Activated naive CD8-positive, alpha-beta T cell treated with anti-CD3 and anti-CD28 coated beads, Interleukin-2, amount 10 ng/mL, durations not matched to agents 7 days and 5 days (primary cell): ENCODE results near the gene ACSF2. TPM values are rescaled to one million over a fixed set of nuclear protein-coding genes. Genes with fewer than 3 reads are reported as not detected.

Experiments
- ATAC-seq: fragments of 150-1000 bp; cut with Tn5 transposase; one replicate; pipeline ENCODE4 v1.10.0; 2021; ENCODE audit warnings: low read depth, moderate library complexity
- POLR2A ChIA-PET: fragments of 350-600 bp; sonication (Branson Sonifier 250); formaldehyde crosslinking; loops from one replicate; lab custom pipeline; 2021; ENCODE audit warnings: antibody characterized with exemption; lab: Charles Lee
- DNase-seq: peaks from one replicate; pipeline ENCODE4 v3.0.0; 2021
- H3K27ac Mint-ChIP-seq: one replicate; pipeline ENCODE4 v1.8.0; 2022; ENCODE audit warnings: mild to moderate bottlenecking, mixed read lengths
- H3K27me3 Mint-ChIP-seq: one replicate; pipeline ENCODE4 v1.8.0; 2022; ENCODE audit warnings: mild to moderate bottlenecking, moderate library complexity, mixed read lengths
- H3K36me3 Mint-ChIP-seq: one replicate; pipeline ENCODE4 v1.8.0; 2021; ENCODE audit warnings: mild to moderate bottlenecking, mixed read lengths
- H3K4me1 Mint-ChIP-seq: one replicate; pipeline ENCODE4 v1.8.0; 2021; ENCODE audit warnings: mixed read lengths
- H3K4me3 Mint-ChIP-seq: one replicate; pipeline ENCODE4 v1.8.0; 2022; ENCODE audit warnings: mild to moderate bottlenecking, moderate library complexity, mixed read lengths
- H3K9me3 Mint-ChIP-seq: one replicate; pipeline ENCODE4 v1.8.0; 2021; ENCODE audit warnings: mixed read lengths
- total RNA-seq, 2 experiments: library from RNA; stranded (reverse); gene quantifications; one replicate each; pipeline ENCODE4 v1.2.3, GENCODE V29; 2021

ACSF2 gene
- 10 to 100 TPM; 42.1 to 45.0 TPM for total RNA-seq

- Mint-ChIP-seq H3K4me1 (peaks cover 34% of the 10 kb centered on the region), H3K4me3 (peak within 1 kb of the TSS; percentile 91), H3K36me3 (peaks cover 2% of the 10 kb centered on the region), H3K9me3 (no peaks in the 10 kb centered on the region), H3K27ac (peak within 1 kb of the TSS; percentile 87), H3K27me3 (no peaks in the 10 kb centered on the region)
- peak; percentile 84 for DNase-seq
- ATAC-seq, result peak; percentile 82
- POLR2A ChIA-PET, result interaction anchor here (1.2 to 2.6 kb wide), 4 partner anchors 29 to 54 kb away, joined by 3 to 27 read pairs (median 6); partner anchors contain the start of genes EME1, LRRC59 and MRPL27
These were observed at the start of gene ACSF2 for GRCh38 chr17:50425682-50426471. Gene ACSF2 (plus strand): TSS chr17:50426218. CDS start chr17:50426262, 44 bp downstream.

DNA sequence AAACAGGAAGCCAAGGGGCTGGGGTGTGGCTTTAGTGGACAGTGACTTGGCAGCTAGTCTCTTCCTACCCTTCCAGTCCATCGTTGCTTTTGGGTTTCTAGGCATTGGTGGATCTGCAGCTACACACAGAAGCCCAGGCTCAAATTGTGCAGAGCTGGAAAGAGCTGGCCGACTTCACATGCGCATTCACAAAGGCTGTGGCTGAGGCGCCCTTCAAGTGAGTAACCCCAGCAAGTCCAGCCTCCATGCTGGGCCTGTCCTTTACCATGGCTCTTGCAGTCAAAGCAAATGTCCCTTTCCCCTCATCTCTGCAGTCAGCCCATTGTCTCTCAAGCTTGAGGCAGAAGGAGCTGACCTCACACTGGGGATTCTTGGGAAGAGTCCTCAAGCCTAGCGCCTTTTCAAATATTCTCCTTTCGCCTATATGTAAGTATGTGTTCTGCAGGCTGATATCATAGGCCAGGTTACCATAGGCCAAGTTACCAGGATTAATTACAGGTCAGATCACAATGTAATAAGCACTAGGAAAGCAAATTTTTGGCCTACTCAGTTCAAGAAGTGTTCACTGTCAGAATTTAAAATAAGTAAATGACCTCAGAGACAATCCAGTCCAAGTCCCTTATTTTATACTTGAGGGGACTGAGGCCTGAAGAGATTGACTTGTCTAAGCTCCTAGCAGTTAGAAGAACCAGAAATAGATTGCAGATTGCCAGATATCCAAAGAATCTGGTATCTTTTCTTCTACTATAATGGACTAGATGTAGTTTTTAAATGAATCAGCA lies 46.5 kb upstream of the ACSF2 start:
- Mint-ChIP-seq H3K36me3 (peaks cover 3% of the 10 kb centered on the region), H3K4me1 (no peaks in the 10 kb centered on the region), H3K27me3 (no peaks in the 10 kb centered on the region), H3K4me3 (no peak overlapping the region), H3K27ac (peak overlapping the region; percentile 40), H3K9me3 (no peaks in the 10 kb centered on the region)
- POLR2A ChIA-PET, result interaction anchor here (0.9 to 1.4 kb wide), 3 partner anchors 17 to 18 kb away, joined by 3 read pairs; partner anchors contain the start of gene LRRC59
- ATAC-seq (no peak), DNase-seq (no peak)

DNA sequence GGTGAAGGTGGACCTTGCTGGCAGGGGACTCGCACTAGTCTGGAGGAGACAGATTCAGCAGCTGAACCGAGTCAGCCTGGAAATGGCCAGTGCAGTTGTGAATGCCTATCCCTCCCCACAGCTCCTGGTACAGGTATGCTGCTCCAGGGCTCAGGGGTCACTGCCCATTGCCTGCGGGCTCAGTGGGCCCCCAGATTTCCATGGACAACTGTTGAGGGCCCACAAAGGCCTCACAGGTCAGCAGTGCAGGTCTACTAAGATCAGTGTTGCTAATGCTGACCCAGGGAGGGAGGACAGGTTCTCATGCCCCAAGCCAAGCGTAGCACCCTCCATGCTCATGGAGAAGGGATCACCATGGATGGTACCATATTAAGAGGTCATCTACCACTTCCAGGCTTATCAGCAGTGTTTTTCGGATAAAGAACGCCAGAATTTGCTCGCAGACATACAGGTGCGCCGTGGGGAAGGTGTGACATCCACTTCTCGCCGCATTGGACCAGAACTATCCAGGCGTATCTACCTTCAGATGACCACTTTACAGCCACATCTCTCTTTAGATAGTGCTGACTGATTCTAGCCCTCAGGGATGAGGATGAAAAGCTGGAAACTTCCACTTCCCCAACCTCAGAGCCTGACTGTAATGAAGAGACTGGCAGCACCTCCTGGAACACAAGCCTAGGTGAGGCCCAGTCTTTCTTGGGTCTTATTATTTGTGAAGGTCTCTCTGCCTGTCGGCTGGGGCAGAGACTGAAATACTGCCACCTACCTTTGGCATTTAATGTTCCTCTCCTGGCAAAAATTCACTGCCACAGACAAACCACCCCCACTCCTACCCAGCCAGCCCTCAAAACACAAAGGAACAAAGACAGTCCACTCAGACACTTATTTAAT lies 45.4 kb upstream of the ACSF2 start:
- no peak overlapping the region for H3K4me3 Mint-ChIP-seq
- H3K27ac Mint-ChIP-seq, result no peak overlapping the region
- ATAC-seq (no peak), DNase-seq (no peak)
- no peaks in the 10 kb centered on the region for H3K9me3 Mint-ChIP-seq
- peaks cover 7% of the 10 kb centered on the region for H3K36me3 Mint-ChIP-seq
- no peaks in the 10 kb centered on the region for H3K4me1 Mint-ChIP-seq
- POLR2A ChIA-PET, result interaction anchor here (0.9 to 1.7 kb wide), 4 partner anchors 8 to 19 kb away, joined by 3 to 5 read pairs (median 4); partner anchors contain the start of genes LRRC59 and MRPL27
- no peaks in the 10 kb centered on the region for H3K27me3 Mint-ChIP-seq

GRCh38 chr17:50381260-50381815 lies 44.7 kb upstream of the ACSF2 start:
- DNase-seq, result no peak

GRCh38 chr17:50381920-50382319 lies 44.1 kb upstream of the ACSF2 start:
- Mint-ChIP-seq H3K9me3 (no peaks in the 10 kb centered on the region), H3K27me3 (no peaks in the 10 kb centered on the region), H3K36me3 (peaks cover 13% of the 10 kb centered on the region), H3K4me3 (no peak overlapping the region), H3K27ac (no peak overlapping the region), H3K4me1 (no peaks in the 10 kb centered on the region)
- DNase-seq (no peak), ATAC-seq (no peak)
- POLR2A ChIA-PET, result interaction anchor here (1.7 kb wide), 1 partner anchor 15 kb away, joined by 5 read pairs; the partner anchor contains the start of gene LRRC59

More at GRCh38 chr17:50381260-50381815, 44.7 kb upstream of the ACSF2 start:
- H3K27ac Mint-ChIP-seq, result no peak overlapping the region
- H3K4me3 Mint-ChIP-seq, result no peak overlapping the region
- no peaks in the 10 kb centered on the region for H3K9me3 Mint-ChIP-seq
- POLR2A ChIA-PET, result interaction anchor here (0.5 to 1.7 kb wide), 4 partner anchors 8 to 20 kb away, joined by 3 to 5 read pairs (median 4); partner anchors contain the start of genes LRRC59 and MRPL27
- no peaks in the 10 kb centered on the region for H3K4me1 Mint-ChIP-seq
- no peaks in the 10 kb centered on the region for H3K27me3 Mint-ChIP-seq
- H3K36me3 Mint-ChIP-seq, result peaks cover 7% of the 10 kb centered on the region
- ATAC-seq, result no peak

GRCh38 chr17:50382931-50383330 lies 43.1 kb upstream of the ACSF2 start:
- Mint-ChIP-seq H3K9me3 (no peaks in the 10 kb centered on the region), H3K27ac (no peak overlapping the region), H3K27me3 (no peaks in the 10 kb centered on the region), H3K4me3 (no peak overlapping the region), H3K4me1 (no peaks in the 10 kb centered on the region), H3K36me3 (peaks cover 16% of the 10 kb centered on the region)
- DNase-seq (no peak), ATAC-seq (no peak)
- POLR2A ChIA-PET, result interaction anchor here (1.3 kb wide), 1 partner anchor 13 kb away, joined by 4 read pairs; no protein-coding TSS in a partner anchor

- H3K27me3 Mint-ChIP-seq, result no peaks in the 10 kb centered on the region
- H3K4me1 Mint-ChIP-seq, result no peaks in the 10 kb centered on the region
- no peak for ATAC-seq
- POLR2A ChIA-PET, result interaction anchor here (1.1 kb wide), 1 partner anchor 39 kb away, joined by 3 read pairs; the partner anchor contains the start of gene ACSF2
- DNase-seq, result no peak
- no peaks in the 10 kb centered on the region for H3K9me3 Mint-ChIP-seq
- no peak overlapping the region for H3K4me3 Mint-ChIP-seq
- no peak overlapping the region for H3K27ac Mint-ChIP-seq
- peaks cover 26% of the 10 kb centered on the region for H3K36me3 Mint-ChIP-seq
These were observed 39.5 kb upstream of the ACSF2 start for GRCh38 chr17:50386510-50386909.

- H3K36me3 Mint-ChIP-seq, result peaks cover 28% of the 10 kb centered on the region
- POLR2A ChIA-PET, result no interaction called here
- H3K27me3 Mint-ChIP-seq, result no peaks in the 10 kb centered on the region
- ATAC-seq, result no peak
- no peak for DNase-seq
- no peak overlapping the region for H3K4me3 Mint-ChIP-seq
- no peaks in the 10 kb centered on the region for H3K9me3 Mint-ChIP-seq
- H3K27ac Mint-ChIP-seq, result no peak overlapping the region
- H3K4me1 Mint-ChIP-seq, result no peaks in the 10 kb centered on the region
These were observed 37.3 kb upstream of the ACSF2 start for GRCh38 chr17:50388728-50389127.

- Mint-ChIP-seq H3K4me3 (no peak overlapping the region), H3K36me3 (peaks cover 32% of the 10 kb centered on the region), H3K4me1 (peaks cover under 1% of the 10 kb centered on the region), H3K27ac (no peak overlapping the region), H3K9me3 (no peaks in the 10 kb centered on the region), H3K27me3 (no peaks in the 10 kb centered on the region)
- POLR2A ChIA-PET, result interaction anchor here (0.7 kb wide), 2 partner anchors 8 to 448 kb away, joined by 3 read pairs; no protein-coding TSS in a partner anchor
- DNase-seq, result no peak
- no peak for ATAC-seq
These were observed 36.5 kb upstream of the ACSF2 start for GRCh38 chr17:50389534-50389933.

- Mint-ChIP-seq H3K4me3 (no peak overlapping the region), H3K4me1 (peaks cover 18% of the 10 kb centered on the region), H3K9me3 (no peaks in the 10 kb centered on the region), H3K27me3 (no peaks in the 10 kb centered on the region), H3K27ac (no peak overlapping the region), H3K36me3 (peaks cover 24% of the 10 kb centered on the region)
- no peak for ATAC-seq
- POLR2A ChIA-PET, result interaction anchor here (0.5 kb wide), 1 partner anchor 106 kb away, joined by 3 read pairs; no protein-coding TSS in a partner anchor
- no peak for DNase-seq
These were observed 33.4 kb upstream of the ACSF2 start for GRCh38 chr17:50392621-50393020.

DNA sequence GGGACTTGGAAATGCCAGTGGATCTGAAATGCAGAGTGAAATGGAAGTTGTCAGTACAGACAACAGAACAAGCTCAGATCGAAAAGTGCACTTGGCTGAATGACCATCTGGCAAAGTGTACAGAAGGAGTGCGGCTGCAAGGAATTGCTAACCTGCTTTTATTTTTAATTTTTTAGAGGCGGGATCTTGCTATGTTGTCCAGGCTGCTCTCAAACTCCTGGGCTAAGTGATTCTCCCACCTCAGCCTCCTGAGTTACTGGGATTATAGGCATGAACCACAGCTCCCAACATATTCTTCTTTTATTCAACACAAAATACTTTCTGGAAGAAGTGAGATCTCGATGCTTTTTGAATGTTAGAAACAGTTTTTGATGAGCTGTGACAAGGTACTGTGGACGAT lies 32.3 kb upstream of the ACSF2 start:
- no peaks in the 10 kb centered on the region for H3K9me3 Mint-ChIP-seq
- H3K27me3 Mint-ChIP-seq, result no peaks in the 10 kb centered on the region
- DNase-seq (no peak), ATAC-seq (no peak)
- peaks cover 18% of the 10 kb centered on the region for H3K36me3 Mint-ChIP-seq
- H3K4me3 Mint-ChIP-seq, result no peak overlapping the region
- no peak overlapping the region for H3K27ac Mint-ChIP-seq
- peaks cover 21% of the 10 kb centered on the region for H3K4me1 Mint-ChIP-seq
- POLR2A ChIA-PET, result no interaction called here

DNA sequence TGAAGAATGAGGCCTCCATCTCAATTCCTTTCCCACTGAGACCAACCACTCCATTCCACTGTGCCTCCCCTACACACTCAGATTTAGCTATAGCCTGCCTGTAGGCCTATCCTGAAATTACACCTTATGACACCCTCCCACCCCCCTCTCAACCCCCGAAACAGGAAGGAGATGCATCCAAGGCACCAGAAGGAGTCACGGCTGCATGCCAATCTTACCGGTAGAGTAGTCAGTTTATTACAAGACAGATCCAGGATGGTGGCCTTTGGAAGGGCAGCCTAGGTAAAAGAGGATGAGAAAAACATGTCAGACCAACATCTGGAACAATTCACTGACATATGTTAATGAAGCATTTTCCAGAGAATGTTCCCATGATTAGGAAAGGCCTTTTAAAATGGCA lies 31.3 kb upstream of the ACSF2 start:
- H3K27me3 Mint-ChIP-seq, result no peaks in the 10 kb centered on the region
- peaks cover 2% of the 10 kb centered on the region for H3K9me3 Mint-ChIP-seq
- H3K27ac Mint-ChIP-seq, result peak overlapping the region; percentile 51
- DNase-seq (no peak), ATAC-seq (no peak)
- POLR2A ChIA-PET, result no interaction called here
- peak overlapping the region; percentile 98 for H3K4me3 Mint-ChIP-seq
- peaks cover 17% of the 10 kb centered on the region for H3K36me3 Mint-ChIP-seq
- peaks cover 21% of the 10 kb centered on the region for H3K4me1 Mint-ChIP-seq
